NCI-H2171 (cell line): Measurements from ENCODE around the gene GAL3ST2.

Experiments
- DNase-seq: peaks from one replicate; lab custom pipeline; 2025; lab: John Stamatoyannopoulos, UW

The GAL3ST2 gene

GRCh38 chr2:241846406-241846805 lies 69.8 kb downstream of the GAL3ST2 start:
- no peak for DNase-seq

- DNase-seq: no peak
Observed at GRCh38 chr2:241848761-241849615, 72.4 kb downstream of the GAL3ST2 start.

- no peak for DNase-seq
Observed at GRCh38 chr2:241849616-241850543, 73.3 kb downstream of the GAL3ST2 start.

- no peak for DNase-seq
Observed at GRCh38 chr2:241850544-241851324, 74.1 kb downstream of the GAL3ST2 start.

DNA sequence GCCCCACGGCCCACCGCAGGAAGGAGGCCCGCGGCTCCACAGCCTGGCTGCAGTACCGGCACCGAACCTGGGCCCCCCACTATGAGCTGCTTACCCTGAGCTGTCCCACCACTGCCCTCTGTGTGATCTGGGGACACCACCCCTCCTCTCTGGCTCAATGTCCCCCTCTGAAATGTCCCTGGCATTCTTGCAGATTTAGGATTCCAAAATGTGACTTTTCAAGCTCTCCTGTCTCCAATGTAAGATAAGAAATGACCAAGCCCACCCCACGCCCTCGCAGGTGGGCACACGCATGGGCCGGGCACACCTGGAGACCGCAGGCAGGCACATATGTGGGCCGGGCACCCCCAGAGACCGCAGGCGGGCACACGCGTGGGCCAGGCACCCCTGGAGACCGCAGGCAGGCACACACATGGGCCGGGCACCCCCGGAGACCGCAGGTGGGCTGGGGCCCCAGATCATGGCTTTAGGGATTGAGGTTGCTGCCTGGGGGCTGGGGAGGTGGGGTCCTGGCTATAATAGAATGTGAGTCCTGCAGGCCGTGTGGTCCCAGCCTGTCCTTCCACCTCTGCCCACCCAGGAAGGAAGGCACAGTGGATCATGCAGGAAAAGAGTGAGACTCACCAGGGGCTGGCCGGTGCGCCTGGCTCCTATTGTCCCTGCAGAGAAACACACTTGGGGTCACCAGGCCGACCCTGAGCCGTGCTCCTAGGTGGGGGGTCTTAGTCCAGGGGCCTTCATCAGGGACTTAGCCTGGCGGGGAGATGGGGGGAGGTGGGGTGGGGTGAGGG lies 74.9 kb downstream of the GAL3ST2 start:
- no peak for DNase-seq

DNA sequence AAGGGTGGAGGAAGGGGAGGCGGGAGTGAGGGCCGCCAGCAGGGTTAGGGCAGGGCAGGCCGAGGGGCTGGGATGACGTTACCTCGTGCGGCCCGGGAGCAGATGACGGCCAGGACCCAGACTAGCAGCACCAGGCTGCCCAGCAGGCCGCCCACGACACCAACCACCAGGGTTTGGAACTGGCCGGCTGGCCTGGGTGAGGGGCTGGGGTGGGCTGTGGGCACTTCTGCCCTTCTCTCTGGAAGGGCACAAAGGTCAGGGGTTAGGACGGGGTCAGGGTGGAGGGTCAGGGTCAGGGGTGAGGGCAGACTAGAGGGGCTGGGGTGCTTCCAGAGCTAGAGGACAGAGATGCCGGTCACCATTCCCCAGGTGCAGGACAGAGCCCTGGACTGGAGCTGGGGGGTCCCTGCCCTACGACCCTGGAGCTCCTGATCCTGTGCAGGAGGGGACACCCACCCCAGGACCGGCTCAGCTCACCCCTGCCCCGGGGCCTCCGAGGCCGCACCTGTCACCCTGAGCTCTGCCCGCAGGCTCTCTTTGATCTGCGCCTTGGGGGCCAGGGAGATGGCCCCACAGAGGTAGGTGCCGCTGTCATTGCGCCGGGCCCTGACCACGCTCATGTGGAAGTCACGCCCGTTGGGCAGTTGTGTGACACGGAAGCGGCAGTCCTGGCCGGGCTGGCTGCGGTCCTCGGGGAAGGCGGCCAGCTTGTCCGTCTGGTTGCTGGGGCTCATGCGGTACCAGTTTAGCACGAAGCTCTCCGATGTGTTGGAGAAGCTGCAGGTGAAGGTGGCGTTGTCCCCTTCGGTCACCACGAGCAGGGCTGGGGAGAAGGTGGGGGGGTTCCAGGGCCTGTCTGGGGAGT lies 75.7 kb downstream of the GAL3ST2 start:
- no peak for DNase-seq

GRCh38 chr2:241852981-241853631 lies 76.5 kb downstream of the GAL3ST2 start:
- no peak for DNase-seq
